Activated CD4-positive, alpha-beta memory T cell treated with anti-CD3 and anti-CD28 coated beads for 36 hours (primary cell): ENCODE results near the gene TCF7L2. TPM values are rescaled to one million over a fixed set of nuclear protein-coding genes. Genes with fewer than 3 reads are reported as not detected.

Experiments used
- CTCF ChIA-PET: fragments of 350-600 bp; sonication (Branson Sonifier 250); formaldehyde crosslinking; loops from one replicate; lab custom pipeline; 2021; ENCODE audit warnings: antibody characterized with exemption, inconsistent platforms; lab: Charles Lee
- POLR2A ChIA-PET: fragments of 350-600 bp; sonication (Branson Sonifier 250); formaldehyde crosslinking; loops from one replicate; lab custom pipeline; 2021; ENCODE audit warnings: antibody characterized with exemption; lab: Charles Lee
- DNase-seq: peaks from one replicate; pipeline ENCODE4 v3.0.0-alpha.2; 2020
- H3K27ac Mint-ChIP-seq: one replicate; pipeline ENCODE4 v1.8.0; 2021; ENCODE audit warnings: mixed read lengths
- H3K27me3 Mint-ChIP-seq: one replicate; pipeline ENCODE4 v1.8.0; 2021; ENCODE audit warnings: mixed read lengths
- H3K36me3 Mint-ChIP-seq: one replicate; pipeline ENCODE4 v1.8.0; 2021; ENCODE audit warnings: mixed read lengths
- H3K4me1 Mint-ChIP-seq: one replicate; pipeline ENCODE4 v1.8.0; 2021; ENCODE audit warnings: low read depth, mixed read lengths
- H3K4me3 Mint-ChIP-seq: one replicate; pipeline ENCODE4 v1.8.0; 2021; ENCODE audit warnings: mild to moderate bottlenecking, mixed read lengths
- H3K9me3 Mint-ChIP-seq: one replicate; pipeline ENCODE4 v1.8.0; 2021; ENCODE audit warnings: mixed read lengths
- intact Hi-C: fragments of 100-400 bp; cut with micrococcal nuclease; formaldehyde crosslinking; loops from one replicate; pipeline ENCODE4 v1.15.1; 2023
- total RNA-seq, 2 experiments: library from RNA; stranded (reverse); gene quantifications; one replicate each; pipeline ENCODE4 v1.2.3, GENCODE V29; 2021

TCF7L2 gene
- total RNA-seq, 2 experiments from 2014 or later: 0.71 to 1.5 TPM

DNA sequence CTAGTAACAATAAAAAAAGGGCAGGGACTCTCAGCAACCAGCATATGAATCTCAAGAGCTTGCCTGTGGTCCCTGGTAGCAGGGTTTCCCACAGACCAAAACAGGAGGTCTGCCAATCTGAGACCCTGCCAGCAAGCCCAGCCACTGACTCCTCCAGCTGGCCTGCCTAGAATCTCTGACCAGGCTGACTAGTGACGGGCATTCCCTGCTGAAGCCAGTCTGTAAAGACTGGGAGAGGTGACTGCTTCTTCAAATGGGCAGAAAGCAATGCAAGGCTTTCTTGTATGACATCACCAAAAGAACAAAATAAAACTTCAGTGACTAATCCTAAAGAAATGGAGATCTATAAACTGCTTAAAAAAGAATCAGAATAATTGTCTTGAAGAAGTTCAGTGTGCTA is 249.4 kb downstream of the TCF7L2 start:
- Mint-ChIP-seq H3K4me1 (no peaks in the 10 kb centered on the region), H3K9me3 (peaks cover 12% of the 10 kb centered on the region), H3K4me3 (no peak overlapping the region), H3K27ac (no peak overlapping the region), H3K36me3 (no peaks in the 10 kb centered on the region), H3K27me3 (peaks cover 3% of the 10 kb centered on the region)
- intact Hi-C loops: no loop called here
- CTCF ChIA-PET: no interaction called here
- no peak for DNase-seq
- POLR2A ChIA-PET: no interaction called here

DNA sequence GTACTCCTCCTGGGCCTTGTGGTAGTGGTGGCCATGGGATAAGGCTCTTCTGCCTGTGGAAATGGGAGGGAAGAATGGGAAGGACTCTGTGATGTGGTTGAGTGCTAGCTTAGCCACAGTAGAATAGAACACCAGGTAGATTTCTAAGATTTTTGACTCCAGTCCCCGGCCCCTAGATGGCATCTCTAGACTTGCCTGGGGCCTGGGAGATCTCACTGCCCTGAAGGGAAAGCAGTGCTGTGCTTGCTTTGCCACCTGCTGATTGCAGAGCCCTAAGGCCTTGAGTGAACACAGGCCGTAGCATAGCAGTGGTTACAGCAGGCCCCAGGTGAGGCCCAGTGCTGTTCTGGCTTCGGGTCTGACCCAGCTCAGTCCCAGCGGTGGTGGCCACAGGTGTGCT is 252.0 kb downstream of the TCF7L2 start:
- CTCF ChIA-PET: no interaction called here
- intact Hi-C loops: no loop called here

DNA sequence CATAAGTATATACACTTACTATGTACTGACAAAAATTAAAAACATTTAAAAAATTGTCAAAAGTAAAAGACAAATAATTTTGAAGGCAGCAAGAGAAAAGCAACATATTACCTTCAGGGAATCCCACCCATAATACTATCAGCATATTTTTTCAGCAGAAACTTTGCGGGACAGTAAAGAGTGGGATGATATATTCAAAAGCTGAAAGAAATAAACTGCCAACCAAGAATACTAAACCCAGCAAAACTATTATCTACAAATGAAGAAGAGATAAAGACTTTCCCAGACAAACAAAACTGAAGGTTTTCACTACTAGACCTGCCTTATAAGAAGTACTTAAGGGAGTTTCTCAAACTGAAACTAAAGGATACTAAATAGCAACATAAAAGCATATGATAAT is 257.9 kb downstream of the TCF7L2 start:
- ChIA-PET CTCF (no interaction called here), POLR2A (no interaction called here)
- Mint-ChIP-seq H3K9me3 (peaks cover 45% of the 10 kb centered on the region), H3K4me3 (no peak overlapping the region), H3K27ac (no peak overlapping the region), H3K36me3 (no peaks in the 10 kb centered on the region), H3K4me1 (no peaks in the 10 kb centered on the region), H3K27me3 (no peaks in the 10 kb centered on the region)
- DNase-seq: no peak
- intact Hi-C loops: no loop called here

More for the DNA sequence above, 252.0 kb downstream of the TCF7L2 start:
- Mint-ChIP-seq H3K27me3 (peaks cover 3% of the 10 kb centered on the region), H3K9me3 (peaks cover 33% of the 10 kb centered on the region), H3K36me3 (no peaks in the 10 kb centered on the region), H3K4me1 (no peaks in the 10 kb centered on the region), H3K4me3 (no peak overlapping the region), H3K27ac (no peak overlapping the region)
- POLR2A ChIA-PET: no interaction called here
- no peak for DNase-seq

DNA sequence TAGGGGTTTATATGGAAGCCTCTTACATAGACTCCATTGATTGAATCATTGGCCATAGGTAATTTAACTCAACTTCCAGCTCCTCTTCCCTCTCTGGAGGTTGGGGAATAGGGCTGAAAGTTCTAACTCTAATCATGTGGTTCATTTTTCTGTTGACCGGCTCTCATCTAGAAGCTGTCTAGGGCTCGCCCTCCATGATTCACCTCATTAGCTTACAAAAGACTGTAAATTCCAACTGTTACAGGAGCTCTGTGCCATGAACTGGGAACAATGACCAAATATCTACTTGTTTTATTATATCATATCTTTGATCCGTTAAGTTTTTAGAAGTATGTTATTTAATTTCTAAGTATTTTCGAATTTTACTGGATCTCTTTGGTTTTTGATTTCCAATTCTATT is 263.0 kb downstream of the TCF7L2 start:
- Mint-ChIP-seq H3K4me1 (no peaks in the 10 kb centered on the region), H3K27me3 (no peaks in the 10 kb centered on the region), H3K4me3 (no peak overlapping the region), H3K27ac (no peak overlapping the region), H3K9me3 (peaks cover 17% of the 10 kb centered on the region), H3K36me3 (no peaks in the 10 kb centered on the region)
- DNase-seq: no peak
- ChIA-PET CTCF (no interaction called here), POLR2A (no interaction called here)
- intact Hi-C loops: no loop called here

DNA sequence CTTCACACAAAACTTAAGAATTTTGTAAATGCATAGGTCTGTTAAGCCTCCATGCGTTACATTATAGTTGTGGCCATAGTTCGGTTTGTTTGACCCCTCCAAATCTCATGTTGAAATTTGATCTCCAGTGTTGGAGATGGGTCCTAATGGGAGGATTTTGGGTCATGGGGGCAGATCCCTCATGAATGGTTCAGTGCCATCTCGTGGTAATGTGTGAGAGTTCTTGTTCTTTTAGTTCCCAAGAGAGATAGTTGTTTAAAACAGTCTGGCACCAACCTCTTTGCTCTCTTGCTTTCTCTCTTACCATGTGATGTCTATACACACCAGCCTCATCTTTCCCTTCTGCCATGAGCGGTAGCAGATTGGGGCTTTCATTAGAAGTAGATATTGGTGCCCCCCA is 264.3 kb downstream of the TCF7L2 start:
- POLR2A ChIA-PET: no interaction called here
- peaks cover 6% of the 10 kb centered on the region for H3K9me3 Mint-ChIP-seq
- H3K36me3 Mint-ChIP-seq: no peaks in the 10 kb centered on the region

DNA sequence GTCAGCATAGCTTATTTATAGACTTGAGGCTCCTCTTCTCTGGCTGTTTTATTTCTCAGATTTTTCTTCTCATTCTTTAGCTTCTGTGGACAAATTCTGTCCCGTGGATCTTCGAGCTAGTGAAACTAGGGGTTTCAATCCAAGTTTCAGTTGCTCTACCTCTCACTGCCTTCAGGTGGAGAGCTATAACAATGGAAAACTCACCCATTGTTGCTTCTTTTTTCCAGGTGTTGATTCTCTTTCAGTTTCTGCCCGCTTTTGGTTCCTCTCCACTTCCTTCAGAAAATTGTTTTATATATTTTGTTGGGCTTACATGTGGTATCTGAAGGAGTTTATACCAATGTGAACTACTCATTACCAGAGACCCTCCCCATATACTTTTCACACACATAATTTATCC is 266.1 kb downstream of the TCF7L2 start:
- no peak for DNase-seq
- no peak overlapping the region for H3K4me3 Mint-ChIP-seq
- H3K27me3 Mint-ChIP-seq: peaks cover 14% of the 10 kb centered on the region
- no peaks in the 10 kb centered on the region for H3K36me3 Mint-ChIP-seq
- no peaks in the 10 kb centered on the region for H3K4me1 Mint-ChIP-seq
- ChIA-PET CTCF (interaction anchor here (0.9 to 1.6 kb wide), 4 partner anchors 20 to 685 kb away, joined by 3 to 4 read pairs (median 3); no protein-coding TSS in a partner anchor), POLR2A (interaction anchor here (0.5 kb wide), 1 partner anchor 1310 kb away, joined by 3 read pairs; no protein-coding TSS in a partner anchor)
- H3K27ac Mint-ChIP-seq: no peak overlapping the region
- intact Hi-C loops: no loop called here
- peaks cover 4% of the 10 kb centered on the region for H3K9me3 Mint-ChIP-seq

More for the DNA sequence above, 264.3 kb downstream of the TCF7L2 start:
- Mint-ChIP-seq H3K27me3 (peaks cover 7% of the 10 kb centered on the region), H3K4me3 (no peak overlapping the region), H3K27ac (no peak overlapping the region), H3K4me1 (no peaks in the 10 kb centered on the region)
- CTCF ChIA-PET: no interaction called here
- intact Hi-C loops: no loop called here
- no peak for DNase-seq
